ENCODE data around the gene LBX2.

DNA sequence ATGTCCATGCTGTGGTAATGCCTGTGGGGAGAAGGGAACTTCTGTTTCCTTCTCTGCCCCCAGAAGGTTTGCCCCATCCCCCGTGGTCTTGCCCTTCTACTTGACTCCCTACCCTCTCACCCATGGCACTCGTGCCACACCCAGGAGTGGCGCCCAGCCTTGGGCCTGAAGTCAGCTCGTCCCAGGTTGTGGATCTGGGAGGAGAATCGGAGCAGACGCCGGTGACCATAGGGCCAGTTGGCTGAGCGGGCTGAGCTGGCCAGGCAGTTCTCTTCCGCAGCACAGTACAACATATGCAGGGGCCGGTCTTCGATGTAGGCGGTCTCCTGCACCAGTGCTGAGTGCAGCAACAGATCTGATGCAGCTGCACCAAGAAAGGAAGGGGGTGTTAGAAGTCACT is 35.0 kb upstream of the LBX2 start:
- TF ChIP-seq, protein P1, sequence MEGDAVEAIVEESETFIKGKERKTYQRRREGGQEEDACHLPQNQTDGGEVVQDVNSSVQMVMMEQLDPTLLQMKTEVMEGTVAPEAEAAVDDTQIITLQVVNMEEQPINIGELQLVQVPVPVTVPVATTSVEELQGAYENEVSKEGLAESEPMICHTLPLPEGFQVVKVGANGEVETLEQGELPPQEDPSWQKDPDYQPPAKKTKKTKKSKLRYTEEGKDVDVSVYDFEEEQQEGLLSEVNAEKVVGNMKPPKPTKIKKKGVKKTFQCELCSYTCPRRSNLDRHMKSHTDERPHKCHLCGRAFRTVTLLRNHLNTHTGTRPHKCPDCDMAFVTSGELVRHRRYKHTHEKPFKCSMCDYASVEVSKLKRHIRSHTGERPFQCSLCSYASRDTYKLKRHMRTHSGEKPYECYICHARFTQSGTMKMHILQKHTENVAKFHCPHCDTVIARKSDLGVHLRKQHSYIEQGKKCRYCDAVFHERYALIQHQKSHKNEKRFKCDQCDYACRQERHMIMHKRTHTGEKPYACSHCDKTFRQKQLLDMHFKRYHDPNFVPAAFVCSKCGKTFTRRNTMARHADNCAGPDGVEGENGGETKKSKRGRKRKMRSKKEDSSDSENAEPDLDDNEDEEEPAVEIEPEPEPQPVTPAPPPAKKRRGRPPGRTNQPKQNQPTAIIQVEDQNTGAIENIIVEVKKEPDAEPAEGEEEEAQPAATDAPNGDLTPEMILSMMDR (IDR thresholded peaks at IDR 0.05 in 2 of 3, conservative IDR thresholded peaks at IDR 0.05 in 1 of 3; ENCODE audit: borderline replicate concordance in 1 of 3, insufficient read depth in 1 of 3, low read depth in 2 of 3, low read length in 2 of 3): no peak
- TF ChIP-seq, protein P2, sequence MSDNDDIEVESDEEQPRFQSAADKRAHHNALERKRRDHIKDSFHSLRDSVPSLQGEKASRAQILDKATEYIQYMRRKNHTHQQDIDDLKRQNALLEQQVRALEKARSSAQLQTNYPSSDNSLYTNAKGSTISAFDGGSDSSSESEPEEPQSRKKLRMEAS (IDR thresholded peaks at IDR 0.05): no peak
- TF ChIP-seq JUND (IDR thresholded peaks at IDR 0.05): no peak
- TF ChIP-seq RAD21 (IDR thresholded peaks at IDR 0.05; ENCODE audit: low read depth): no peak
- TF ChIP-seq EGR1 (IDR thresholded peaks at IDR 0.05; ENCODE audit: low read depth): no peak
- TF ChIP-seq YY1 (IDR thresholded peaks at IDR 0.05; ENCODE audit: extremely low read depth, insufficient replicate concordance, low read depth, low read length): no peak
- no peak for TF ChIP-seq FOSL1 (IDR thresholded peaks at IDR 0.05; ENCODE audit: low read depth)
- TF ChIP-seq SP1 (IDR thresholded peaks at IDR 0.05; ENCODE audit: low read depth): no peak
- no peak for TF ChIP-seq POLR2A (IDR thresholded peaks at IDR 0.05; ENCODE audit: borderline replicate concordance, extremely low read depth, insufficient read depth, insufficient read length)
- no peak for TF ChIP-seq ZNF274 (IDR thresholded peaks at IDR 0.05; ENCODE audit: low read depth, low read length)
- TF ChIP-seq SIN3A (IDR thresholded peaks at IDR 0.05; ENCODE audit: low read depth): no peak
